ENCODE measurements around the gene EMILIN1.

DNA sequence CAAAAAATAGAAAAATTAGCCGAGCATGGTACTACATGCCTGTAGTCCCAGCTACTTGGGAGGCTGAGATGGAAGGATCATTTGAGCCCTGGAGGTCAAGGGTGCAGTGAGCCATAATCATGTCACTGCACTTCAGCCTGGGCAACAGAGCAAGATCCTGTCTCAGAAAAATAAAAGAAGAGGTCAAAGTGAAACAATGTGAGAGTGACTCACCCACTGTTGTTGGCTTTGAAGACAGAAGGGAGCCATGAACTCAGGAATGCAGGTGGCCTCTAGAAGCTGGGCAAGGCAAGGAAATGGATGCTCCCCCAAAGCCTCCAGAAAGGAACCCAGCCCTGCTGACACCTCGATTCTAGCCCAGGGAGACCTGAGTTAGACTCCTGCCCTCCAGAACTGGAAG is 49.4 kb upstream of the EMILIN1 start:
- TF ChIP-seq, protein P1, sequence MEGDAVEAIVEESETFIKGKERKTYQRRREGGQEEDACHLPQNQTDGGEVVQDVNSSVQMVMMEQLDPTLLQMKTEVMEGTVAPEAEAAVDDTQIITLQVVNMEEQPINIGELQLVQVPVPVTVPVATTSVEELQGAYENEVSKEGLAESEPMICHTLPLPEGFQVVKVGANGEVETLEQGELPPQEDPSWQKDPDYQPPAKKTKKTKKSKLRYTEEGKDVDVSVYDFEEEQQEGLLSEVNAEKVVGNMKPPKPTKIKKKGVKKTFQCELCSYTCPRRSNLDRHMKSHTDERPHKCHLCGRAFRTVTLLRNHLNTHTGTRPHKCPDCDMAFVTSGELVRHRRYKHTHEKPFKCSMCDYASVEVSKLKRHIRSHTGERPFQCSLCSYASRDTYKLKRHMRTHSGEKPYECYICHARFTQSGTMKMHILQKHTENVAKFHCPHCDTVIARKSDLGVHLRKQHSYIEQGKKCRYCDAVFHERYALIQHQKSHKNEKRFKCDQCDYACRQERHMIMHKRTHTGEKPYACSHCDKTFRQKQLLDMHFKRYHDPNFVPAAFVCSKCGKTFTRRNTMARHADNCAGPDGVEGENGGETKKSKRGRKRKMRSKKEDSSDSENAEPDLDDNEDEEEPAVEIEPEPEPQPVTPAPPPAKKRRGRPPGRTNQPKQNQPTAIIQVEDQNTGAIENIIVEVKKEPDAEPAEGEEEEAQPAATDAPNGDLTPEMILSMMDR (IDR thresholded peaks at IDR 0.05): no peak
- no peak for TF ChIP-seq POLR2A (IDR thresholded peaks at IDR 0.05)

Measured in right lobe of liver (tissue), 4 donors.